Osteoblast (primary cell): ENCODE measurements around the gene ING3. TPM values are rescaled to one million over a fixed set of nuclear protein-coding genes. Genes with fewer than 3 reads are reported as not detected.

ENCODE experiments used
- DNase-seq: peaks from one replicate; pipeline ENCODE4 v3.0.0; 2011; ENCODE audit warnings: low spot score, mixed read lengths; ENCODE audit not compliant: insufficient read length; ENCODE audit errors: missing footprints
- H2AFZ ChIP-seq: 2 replicates; pipeline ENCODE4 v1.6.0; 2011; ENCODE audit warnings: mild to moderate bottlenecking, low read length
- H3K27ac ChIP-seq: 2 replicates; pipeline ENCODE4 v1.5.1; 2011; ENCODE audit warnings: mild to moderate bottlenecking, low read depth, low read length, moderate library complexity
- H3K27me3 ChIP-seq: 2 replicates; pipeline ENCODE4 v1.6.0; 2012; ENCODE audit warnings: mild to moderate bottlenecking, control low read depth, inconsistent platforms, low read length, moderate library complexity; ENCODE audit not compliant: insufficient read depth
- H3K36me3 ChIP-seq: 2 replicates; pipeline ENCODE4 v1.5.1; 2011; ENCODE audit warnings: mild to moderate bottlenecking, low read length, control low read depth, moderate library complexity; ENCODE audit not compliant: insufficient read depth
- H3K4me1 ChIP-seq: 2 replicates; pipeline ENCODE4 v1.5.1; 2011; ENCODE audit warnings: mild to moderate bottlenecking, low read length, control low read depth, moderate library complexity; ENCODE audit not compliant: insufficient read depth
- H3K4me2 ChIP-seq: 2 replicates; pipeline ENCODE4 v1.6.0; 2011; ENCODE audit warnings: mild to moderate bottlenecking, low read length; ENCODE audit not compliant: insufficient read depth
- H3K4me3 ChIP-seq: fragments of 200-600 bp; sonication (generic); 3 replicates; pipeline ENCODE4 v1.5.1; 2012; ENCODE audit warnings: mild to moderate bottlenecking, low read length, inconsistent platforms; ENCODE audit not compliant: insufficient read depth
- H3K79me2 ChIP-seq: 2 replicates; pipeline ENCODE4 v1.6.0; 2012; ENCODE audit warnings: mild to moderate bottlenecking, low read length, control low read depth, inconsistent platforms; ENCODE audit not compliant: insufficient read depth
- H3K9me3 ChIP-seq: 2 replicates; pipeline ENCODE4 v1.5.1; 2011; ENCODE audit warnings: low read depth, low read length, control low read depth
- H4K20me1 ChIP-seq: 2 replicates; pipeline ENCODE4 v1.6.0; 2012; ENCODE audit warnings: mild to moderate bottlenecking, low read length, control low read depth; ENCODE audit not compliant: insufficient read depth
- CTCF ChIP-seq: IDR thresholded peaks from 2 replicates; pipeline ENCODE4 v1.5.1; 2011; ENCODE audit warnings: mild to moderate bottlenecking, low read depth, low read length, moderate library complexity; ENCODE audit errors: extremely low read depth
- total RNA-seq: library from RNA; depleted of rRNA; stranded (reverse); fragments of >200 nt; gene quantifications from 2 replicates; pipeline ENCODE4 v1.2.3, GENCODE V29; 2012

ING3 gene
- total RNA-seq, 1 donor = 16.6 TPM

GRCh38 chr7:120925392-120925791 lies 25.2 kb upstream of the ING3 start:
- no peak overlapping the region for H3K27ac ChIP-seq
- no peak overlapping the region for H3K4me3 ChIP-seq
- H3K9me3 ChIP-seq = no peaks in the 10 kb centered on the region
- no peak for DNase-seq
- H2AFZ ChIP-seq = no peak overlapping the region
- no peaks in the 10 kb centered on the region for H3K79me2 ChIP-seq
- H3K36me3 ChIP-seq = no peaks in the 10 kb centered on the region
- TF ChIP-seq CTCF = no peak
- H3K4me1 ChIP-seq = no peaks in the 10 kb centered on the region
- no peaks in the 10 kb centered on the region for H4K20me1 ChIP-seq
- no peaks in the 10 kb centered on the region for H3K27me3 ChIP-seq
- H3K4me2 ChIP-seq = no peak overlapping the region

- Histone ChIP-seq H3K27me3 (no peaks in the 10 kb centered on the region), H3K36me3 (no peaks in the 10 kb centered on the region), H3K4me1 (no peaks in the 10 kb centered on the region), H3K79me2 (no peaks in the 10 kb centered on the region), H3K9me3 (no peaks in the 10 kb centered on the region), H3K27ac (no peak overlapping the region), H2AFZ (no peak overlapping the region), H3K4me3 (no peak overlapping the region), H4K20me1 (no peaks in the 10 kb centered on the region), H3K4me2 (no peak overlapping the region)
- no peak for DNase-seq
- no peak for TF ChIP-seq CTCF
Observed at GRCh38 chr7:120926943-120927346, 23.6 kb upstream of the ING3 start.

GRCh38 chr7:120927454-120928103 lies 23.0 kb upstream of the ING3 start:
- H3K9me3 ChIP-seq = no peaks in the 10 kb centered on the region
- no peaks in the 10 kb centered on the region for H3K79me2 ChIP-seq
- H3K27ac ChIP-seq = no peak overlapping the region
- no peaks in the 10 kb centered on the region for H3K36me3 ChIP-seq
- no peak for TF ChIP-seq CTCF
- no peak overlapping the region for H2AFZ ChIP-seq
- H4K20me1 ChIP-seq = no peaks in the 10 kb centered on the region
- DNase-seq = no peak
- H3K4me3 ChIP-seq = no peak overlapping the region
- no peaks in the 10 kb centered on the region for H3K27me3 ChIP-seq
- H3K4me1 ChIP-seq = no peaks in the 10 kb centered on the region
- no peak overlapping the region for H3K4me2 ChIP-seq

GRCh38 chr7:120931243-120931642 lies 19.3 kb upstream of the ING3 start:
- H3K27ac ChIP-seq = no peak overlapping the region
- no peaks in the 10 kb centered on the region for H3K4me1 ChIP-seq
- no peaks in the 10 kb centered on the region for H3K27me3 ChIP-seq
- H3K36me3 ChIP-seq = no peaks in the 10 kb centered on the region
- H3K79me2 ChIP-seq = no peaks in the 10 kb centered on the region
- no peak for TF ChIP-seq CTCF
- H4K20me1 ChIP-seq = no peaks in the 10 kb centered on the region
- H3K9me3 ChIP-seq = no peaks in the 10 kb centered on the region
- no peak overlapping the region for H3K4me3 ChIP-seq
- no peak overlapping the region for H2AFZ ChIP-seq
- no peak overlapping the region for H3K4me2 ChIP-seq
- DNase-seq = no peak
